Measurements from ENCODE around the gene AGPAT4.

DNA sequence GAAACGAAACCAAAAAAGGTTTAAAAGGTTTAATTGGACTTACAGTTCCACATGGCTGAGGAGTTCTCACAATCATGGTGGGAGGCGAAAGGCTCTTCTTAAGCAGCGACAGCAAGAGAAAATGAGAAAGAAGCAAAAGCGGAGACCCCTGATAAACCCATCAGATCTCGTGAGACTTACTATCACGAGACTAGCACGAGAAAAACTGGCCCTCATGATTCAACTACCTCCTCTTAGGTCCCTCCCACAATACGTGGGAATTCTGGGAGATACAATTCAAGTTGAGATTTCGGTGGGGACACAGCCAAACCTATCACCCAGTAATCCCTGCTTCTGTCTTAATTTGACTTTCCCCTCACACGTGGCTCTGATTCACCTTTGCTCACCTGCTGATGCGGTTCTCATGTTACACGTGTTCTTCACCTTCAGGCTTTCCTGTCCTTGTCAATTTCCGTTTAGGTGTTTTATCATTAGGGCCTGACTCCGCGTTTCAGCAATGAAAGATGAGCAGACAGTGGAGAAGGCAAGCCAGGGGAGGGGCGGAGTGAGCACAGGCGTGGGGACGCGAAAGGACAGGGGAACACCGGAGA, 57.1 kb downstream of the AGPAT4 start:
- no peak for TF ChIP-seq POLR2A (IDR thresholded peaks at IDR 0.05; ENCODE audit: low read depth, low read length)
- TF ChIP-seq EZH2 (IDR thresholded peaks at IDR 0.05; ENCODE audit: borderline replicate concordance, low read depth, low read length, severe bottlenecking), result no peak
- TF ChIP-seq, protein P1, sequence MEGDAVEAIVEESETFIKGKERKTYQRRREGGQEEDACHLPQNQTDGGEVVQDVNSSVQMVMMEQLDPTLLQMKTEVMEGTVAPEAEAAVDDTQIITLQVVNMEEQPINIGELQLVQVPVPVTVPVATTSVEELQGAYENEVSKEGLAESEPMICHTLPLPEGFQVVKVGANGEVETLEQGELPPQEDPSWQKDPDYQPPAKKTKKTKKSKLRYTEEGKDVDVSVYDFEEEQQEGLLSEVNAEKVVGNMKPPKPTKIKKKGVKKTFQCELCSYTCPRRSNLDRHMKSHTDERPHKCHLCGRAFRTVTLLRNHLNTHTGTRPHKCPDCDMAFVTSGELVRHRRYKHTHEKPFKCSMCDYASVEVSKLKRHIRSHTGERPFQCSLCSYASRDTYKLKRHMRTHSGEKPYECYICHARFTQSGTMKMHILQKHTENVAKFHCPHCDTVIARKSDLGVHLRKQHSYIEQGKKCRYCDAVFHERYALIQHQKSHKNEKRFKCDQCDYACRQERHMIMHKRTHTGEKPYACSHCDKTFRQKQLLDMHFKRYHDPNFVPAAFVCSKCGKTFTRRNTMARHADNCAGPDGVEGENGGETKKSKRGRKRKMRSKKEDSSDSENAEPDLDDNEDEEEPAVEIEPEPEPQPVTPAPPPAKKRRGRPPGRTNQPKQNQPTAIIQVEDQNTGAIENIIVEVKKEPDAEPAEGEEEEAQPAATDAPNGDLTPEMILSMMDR (IDR thresholded peaks at IDR 0.05; ENCODE audit: extremely low read depth in 1 of 2, insufficient read depth in 1 of 2, low read depth in 1 of 2, low read length in 2 of 2), result no peak
- TF ChIP-seq POLR2AphosphoS5 (IDR thresholded peaks at IDR 0.05; ENCODE audit: insufficient read depth, low read depth, low read length), result no peak
- TF ChIP-seq, protein P2, sequence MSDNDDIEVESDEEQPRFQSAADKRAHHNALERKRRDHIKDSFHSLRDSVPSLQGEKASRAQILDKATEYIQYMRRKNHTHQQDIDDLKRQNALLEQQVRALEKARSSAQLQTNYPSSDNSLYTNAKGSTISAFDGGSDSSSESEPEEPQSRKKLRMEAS (IDR thresholded peaks at IDR 0.05; ENCODE audit: insufficient read depth, insufficient read length), result no peak
- TF ChIP-seq GATA2 (IDR thresholded peaks at IDR 0.05; ENCODE audit: insufficient read depth, insufficient read length, low read depth, low read length), result no peak
